Ovary (tissue), 9 donors: ENCODE results near the gene CFAP20DC. TPM values are rescaled to one million over a fixed set of nuclear protein-coding genes. Genes with fewer than 3 reads are reported as not detected.

Experiments
- DNase-seq, 5 donors: peaks; one replicate each; pipeline ENCODE4 v3.0.0-alpha.2; 2019 to 2020
- H3K27ac ChIP-seq, 2 donors: fragments of 200-600 bp; one replicate each; pipeline versions ENCODE4 v1.5.1 to v1.8.0; 2019 to 2022
- H3K27me3 ChIP-seq: fragments of 200-600 bp; one replicate; pipeline ENCODE4 v1.8.0; 2022
- H3K36me3 ChIP-seq: fragments of 200-600 bp; sonication (generic); one replicate; pipeline ENCODE4 v1.5.1; 2019
- H3K4me1 ChIP-seq: one replicate; pipeline ENCODE4 v1.8.1; 2013; ENCODE audit warnings: mild to moderate bottlenecking, moderate library complexity; ENCODE audit not compliant: insufficient read depth
- H3K4me3 ChIP-seq: fragments of 200-600 bp; sonication (generic); one replicate; pipeline ENCODE4 v1.5.1; 2017
- H3K9me3 ChIP-seq, 2 donors: fragments of 200-600 bp in 1 of 2; sonication (generic) in 1 of 2; one replicate each; pipeline versions ENCODE4 v1.5.1 to v1.8.1; 2013 to 2019; ENCODE audit warnings: mild to moderate bottlenecking in 1 of 2, moderate library complexity in 1 of 2
- CTCF ChIP-seq, 3 donors: fragments of 450-650 bp in 2 of 3; fragments of 200-600 bp in 1 of 3; IDR thresholded peaks; one replicate each; pipeline versions ENCODE4 v1.5.1 to v1.8.0; 2016 to 2022; ENCODE audit warnings: antibody characterized with exemption in 3 of 3, mild to moderate bottlenecking in 1 of 3
- EP300 ChIP-seq: sonication (generic); formaldehyde crosslinking; IDR thresholded peaks from one replicate; pipeline ENCODE4 v1.6.1; 2017; ENCODE audit warnings: antibody characterized with exemption
- POLR2A ChIP-seq: fragments of 450-650 bp; IDR thresholded peaks from one replicate; pipeline ENCODE4 v1.6.1; 2017; ENCODE audit warnings: antibody characterized with exemption, mild to moderate bottlenecking, moderate library complexity
- WGBS, 3 donors: extraction: QIAGEN DNeasy Blood & Tissue Kit in 1 of 3; methylation state at CpG; one replicate each; pipeline versions ENCODE4 v1.1.5 to v1.1.7; 2013 to 2017; 5-methylcytosine and 5-hydroxymethylcytosine counted together
- intact Hi-C, 4 donors: fragments of 100-400 bp; cut with DNase I; formaldehyde crosslinking; loops; one replicate each; pipeline versions ENCODE4 v1.11.0 to v1.15.1; 2022 to 2023
- polyA plus RNA-seq, 2 donors: library from polyadenylated mRNA; stranded (reverse); fragments of 200-250 nt in 1 of 2; fragments of 350-450 nt in 1 of 2; fragmentation: Illumina TruSeq in 1 of 2; extraction: RNeasy Lipid Tissue Mini Kit (QIAGEN cat#74804) in 1 of 2; gene quantifications; one replicate each; pipeline ENCODE4 v1.2.3, GENCODE V29; 2013 to 2014
- total RNA-seq, 7 donors: library from RNA; depleted of rRNA in 2 of 7; stranded (reverse); fragments of >200 nt in 2 of 7; fragmentation: NEBNext Ultra II Directional in 3 of 7; extraction: Animal tissue kit (Norgen Biotek cat#: 25700) in 3 of 7; gene quantifications; one replicate each; pipeline versions ENCODE4 v1.1.0 to v1.2.4, GENCODE V29; 2016 to 2023
- donor health status: DM: no; HTN: no; CAD: no; lungs with moderate emphysema.
- donor health status: DM: no; HTN: no; CAD: no.
- donor health status: Bipolar disorder and iron deficiency.
- donor health status: DM: yes; HTN: yes; CAD: no.
- donor health status: DM: no; HTN: no; CAD: no.
- donor health status: DM: yes; HTN: yes; CAD: no.

CFAP20DC gene
- total and polyA plus RNA-seq, 9 donors: 0.10 to 2.4 (median 0.47) TPM

- Histone ChIP-seq H3K36me3 (no peaks in the 10 kb centered on the region), H3K27me3 (no peaks in the 10 kb centered on the region), H3K4me3 (no peak overlapping the region), H3K4me1 (peaks cover 2% of the 10 kb centered on the region), H3K27ac (no peak overlapping the region), H3K9me3 (no peaks in the 10 kb centered on the region)
- WGBS, 3 donors: 19 to 24% (median 21%) methylated on average over 6 of the region's 6 CpGs
- DNase-seq: no peak
- no peak for TF ChIP-seq CTCF (IDR thresholded peaks at IDR 0.05)
- no peak for TF ChIP-seq EP300
- no peak for TF ChIP-seq POLR2A
- intact Hi-C loops: no loop called here
Measured at GRCh38 chr3:58994746-58995330, 55.0 kb downstream of the CFAP20DC start.

- intact Hi-C loops: no loop called here
- H3K27me3 ChIP-seq: no peaks in the 10 kb centered on the region
- H3K4me3 ChIP-seq: no peak overlapping the region
- no peak for TF ChIP-seq POLR2A
- no peak for TF ChIP-seq CTCF (IDR thresholded peaks at IDR 0.05)
- no peak for TF ChIP-seq EP300
- WGBS, 3 donors: 95 to 100% (median 96%) methylated on average over 2 of the region's 2 CpGs
- no peaks in the 10 kb centered on the region for H3K4me1 ChIP-seq
- H3K36me3 ChIP-seq: no peaks in the 10 kb centered on the region
- H3K27ac ChIP-seq: no peak overlapping the region
- no peak for DNase-seq
- H3K9me3 ChIP-seq: no peaks in the 10 kb centered on the region
Measured at GRCh38 chr3:58993547-58993946, 56.3 kb downstream of the CFAP20DC start.

- H3K27me3 ChIP-seq: no peaks in the 10 kb centered on the region
- intact Hi-C loops: no loop called here
- no peaks in the 10 kb centered on the region for H3K36me3 ChIP-seq
- 94 to 97% (median 95%) methylated on average over 5 of the region's 5 CpGs for WGBS, 3 donors
- no peaks in the 10 kb centered on the region for H3K9me3 ChIP-seq
- no peak overlapping the region for H3K4me3 ChIP-seq
- H3K27ac ChIP-seq: no peak overlapping the region
- TF ChIP-seq EP300: no peak
- no peak for TF ChIP-seq POLR2A
- no peak for TF ChIP-seq CTCF (IDR thresholded peaks at IDR 0.05)
- DNase-seq: no peak
- H3K4me1 ChIP-seq: no peaks in the 10 kb centered on the region
Measured at GRCh38 chr3:58991623-58992022, 58.2 kb downstream of the CFAP20DC start.

DNA sequence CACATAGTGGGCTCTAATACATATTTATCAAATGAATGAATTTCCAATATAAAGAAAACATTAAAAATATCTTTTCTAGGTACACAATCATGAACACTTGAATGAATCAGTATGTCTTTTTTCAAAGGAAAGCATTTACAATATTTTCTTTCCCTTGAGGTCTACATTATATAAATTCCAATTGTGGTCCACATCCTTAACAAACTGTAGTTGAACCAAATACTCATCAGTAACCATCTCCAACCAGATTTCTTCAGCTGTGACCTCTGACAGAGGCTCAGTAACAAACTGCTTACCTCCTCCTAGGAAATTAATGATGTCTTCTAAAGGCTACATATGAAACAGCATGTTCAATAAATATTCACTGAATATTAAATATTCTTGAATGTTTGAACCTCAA lies 58.8 kb downstream of the CFAP20DC start:
- TF ChIP-seq CTCF (IDR thresholded peaks at IDR 0.05): no peak
- no peak for TF ChIP-seq POLR2A
- no peak for TF ChIP-seq EP300

More for the DNA sequence above, 58.8 kb downstream of the CFAP20DC start:
- no peaks in the 10 kb centered on the region for H3K36me3 ChIP-seq
- no peak overlapping the region for H3K4me3 ChIP-seq
- no peak overlapping the region for H3K27ac ChIP-seq
- no peak for DNase-seq
- H3K27me3 ChIP-seq: no peaks in the 10 kb centered on the region
- H3K4me1 ChIP-seq: no peaks in the 10 kb centered on the region
- H3K9me3 ChIP-seq: peaks cover 0 to 4% of the 10 kb centered on the region in 2 donors
- intact Hi-C loops: no loop called here
